Stromal cell of bone marrow (primary cell): ENCODE results near the gene ANKRD44.

Experiments
- DNase-seq: peaks from one replicate; pipeline ENCODE4 v3.0.0-alpha.2; 2012; ENCODE audit warnings: low read depth

ANKRD44 gene

GRCh38 chr2:197237291-197238042 is 73.1 kb downstream of the ANKRD44 start:
- no peak for DNase-seq

- no peak for DNase-seq
Observed at GRCh38 chr2:197236816-197237215, 73.8 kb downstream of the ANKRD44 start.

DNA sequence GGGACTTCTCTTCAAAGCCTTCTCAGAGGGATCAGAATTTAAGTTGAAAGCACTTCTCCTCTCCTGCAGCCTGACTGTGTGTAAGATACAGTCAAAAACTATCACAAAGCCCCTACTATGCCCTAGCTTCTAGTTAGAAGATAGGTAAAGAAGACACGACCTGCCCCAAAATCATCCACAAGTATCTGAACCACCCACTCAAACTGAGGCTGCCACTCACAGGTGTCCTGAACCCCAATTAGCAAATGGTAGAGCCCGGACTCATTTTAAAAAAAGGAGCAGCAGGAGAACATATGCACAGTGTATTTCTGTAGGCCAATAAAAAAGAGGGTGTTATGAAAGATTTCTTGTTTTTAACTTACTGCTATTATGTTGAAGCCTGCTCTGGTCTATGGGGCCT is 74.4 kb downstream of the ANKRD44 start:
- no peak for DNase-seq

DNA sequence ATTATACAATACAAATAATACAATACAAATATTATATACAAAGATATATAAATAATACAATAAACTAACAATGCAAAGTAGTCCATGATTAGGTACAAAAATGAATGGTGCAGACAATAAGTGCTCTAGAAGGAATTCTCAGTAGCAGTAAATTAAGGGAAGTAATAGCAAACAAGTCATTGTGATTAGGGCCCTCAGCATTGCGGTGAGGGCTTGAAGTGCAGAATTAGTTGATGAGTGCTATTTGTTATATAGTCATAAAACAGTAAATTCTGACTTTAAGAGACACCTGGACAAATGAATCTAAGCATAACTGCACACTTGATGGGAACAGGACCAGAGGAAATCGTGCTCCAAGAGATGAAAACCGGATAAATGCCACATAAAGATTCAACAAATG is 74.9 kb downstream of the ANKRD44 start:
- no peak for DNase-seq

- DNase-seq = no peak
Observed at GRCh38 chr2:197234671-197235191, 75.8 kb downstream of the ANKRD44 start.

- no peak for DNase-seq
Observed at GRCh38 chr2:197233473-197233872, 77.1 kb downstream of the ANKRD44 start.

DNA sequence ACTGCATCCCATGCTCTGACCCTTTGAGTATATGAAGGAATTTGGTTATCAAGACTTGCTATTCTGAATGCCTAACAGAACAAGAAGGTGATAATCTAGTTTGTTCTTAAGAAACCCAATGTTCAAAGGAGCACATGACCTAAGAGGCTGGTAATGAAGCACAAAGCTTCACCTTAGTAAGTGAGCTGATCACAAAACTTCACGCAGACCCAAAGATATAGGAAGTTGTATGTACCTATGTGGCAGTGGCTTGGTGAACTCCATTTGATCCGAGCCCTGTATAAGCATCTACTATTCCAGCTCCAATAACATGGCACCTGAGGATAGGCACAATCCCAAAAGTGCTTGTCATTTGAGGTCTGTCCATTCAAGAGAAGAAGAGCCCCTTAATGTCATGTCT is 78.6 kb downstream of the ANKRD44 start:
- no peak for DNase-seq

GRCh38 chr2:197229509-197230443 is 80.8 kb downstream of the ANKRD44 start:
- DNase-seq = peak; percentile 54

- no peak for DNase-seq
Observed at GRCh38 chr2:197223451-197223850, 87.1 kb downstream of the ANKRD44 start.

GRCh38 chr2:197219636-197220035 is 90.9 kb downstream of the ANKRD44 start:
- DNase-seq = no peak

- DNase-seq = no peak
Observed at GRCh38 chr2:197217541-197217940, 93.0 kb downstream of the ANKRD44 start.

GRCh38 chr2:197216361-197216979 is 94.1 kb downstream of the ANKRD44 start:
- DNase-seq = no peak

GRCh38 chr2:197215748-197216360 is 94.7 kb downstream of the ANKRD44 start:
- no peak for DNase-seq

DNA sequence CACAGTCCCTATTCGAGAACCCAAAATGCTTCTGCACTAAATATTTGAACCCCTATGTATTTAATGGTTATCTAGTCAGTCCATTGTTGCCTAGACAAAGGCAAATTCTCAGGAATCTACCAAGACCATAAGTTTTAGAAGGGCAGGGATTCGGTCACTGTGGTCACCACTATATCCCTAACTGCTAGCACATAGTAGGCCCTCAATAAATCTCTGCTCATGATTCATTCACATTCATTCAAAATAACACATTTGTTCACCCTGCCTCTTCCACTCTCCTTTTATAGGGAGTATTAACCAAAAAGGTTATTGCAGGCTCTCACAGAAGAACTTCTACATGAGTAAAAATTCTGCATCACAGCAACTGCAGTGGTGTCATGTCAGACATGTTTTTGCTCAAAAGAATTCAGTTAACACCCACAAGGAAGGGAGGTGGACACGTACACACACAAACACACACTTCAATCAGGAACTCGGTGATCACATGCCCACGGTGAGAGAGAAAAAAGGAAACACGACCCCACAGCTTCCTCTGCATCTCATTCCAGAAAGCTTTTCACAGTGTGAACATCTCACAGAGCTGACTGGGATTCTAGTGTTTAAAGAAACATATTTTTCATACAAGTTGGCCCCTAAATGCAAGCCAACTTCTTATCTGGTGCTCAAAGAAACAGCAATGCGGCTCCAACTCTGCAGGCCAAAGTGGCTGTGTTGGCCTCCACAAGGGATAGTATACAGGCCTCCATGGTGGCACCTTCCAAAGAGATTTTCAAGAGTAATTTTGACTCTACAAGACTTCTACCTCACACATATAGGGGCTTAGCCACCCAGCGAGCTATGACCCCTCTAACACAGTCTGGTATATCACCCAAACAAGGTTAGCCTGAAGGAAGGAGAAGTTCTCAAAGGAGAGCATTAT is 98.0 kb downstream of the ANKRD44 start:
- DNase-seq = no peak

DNA sequence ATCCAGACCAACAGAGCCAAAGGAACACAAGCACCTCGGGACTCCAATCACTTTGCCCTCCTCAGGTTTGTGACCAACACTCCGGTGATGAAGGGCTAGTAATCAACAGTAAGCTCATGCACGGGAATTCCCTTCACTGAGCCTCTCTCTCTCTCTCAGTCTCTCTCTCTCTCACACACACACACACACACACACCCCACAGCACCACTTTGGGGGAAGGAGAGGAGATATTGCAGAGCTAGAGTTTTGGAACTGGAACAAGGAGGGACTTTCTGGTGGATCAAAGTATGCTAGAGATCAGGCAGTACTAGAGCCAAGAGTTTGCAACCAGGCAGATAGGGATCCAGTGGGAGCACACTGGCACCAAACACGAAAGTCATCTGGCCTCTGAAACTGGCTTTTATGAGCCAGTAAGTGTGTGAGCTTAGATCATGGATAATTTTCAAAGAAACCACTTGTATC is 98.7 kb downstream of the ANKRD44 start:
- no peak for DNase-seq

- no peak for DNase-seq
Observed at GRCh38 chr2:197210430-197210829, 100.2 kb downstream of the ANKRD44 start.

DNA sequence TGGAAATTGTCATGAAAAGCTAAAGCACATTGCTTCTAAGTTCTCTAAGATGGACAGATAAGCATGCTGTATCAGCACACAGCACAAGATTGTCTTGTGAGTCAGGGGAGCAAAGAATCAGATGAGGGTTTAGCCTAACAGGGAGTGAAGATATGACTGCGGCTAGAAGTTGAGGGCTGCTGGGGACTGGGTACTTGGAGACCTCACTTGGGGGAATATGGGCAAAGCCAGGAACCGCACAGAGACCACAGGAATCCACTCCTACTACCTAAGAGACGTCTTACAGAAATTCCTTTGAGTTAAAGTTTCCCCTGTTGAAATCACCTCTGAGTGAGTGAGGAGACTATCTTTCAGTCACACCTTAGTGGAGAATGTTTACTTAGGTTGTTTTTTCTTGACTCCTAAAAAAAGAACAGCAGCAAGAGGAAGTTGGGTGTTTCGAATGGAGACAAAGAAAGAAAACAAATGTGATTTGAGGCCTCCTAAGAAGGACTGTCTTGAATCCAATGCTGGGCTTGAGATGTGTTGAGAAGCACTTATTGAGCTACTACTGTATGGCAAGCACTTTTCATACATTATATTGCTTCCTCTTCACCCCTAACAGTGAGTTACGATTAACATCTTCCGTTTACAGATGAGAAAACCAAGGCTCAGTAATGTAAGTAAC is 100.7 kb downstream of the ANKRD44 start:
- no peak for DNase-seq

GRCh38 chr2:197209246-197209645 is 101.3 kb downstream of the ANKRD44 start:
- DNase-seq = no peak

GRCh38 chr2:197208841-197209240 is 101.7 kb downstream of the ANKRD44 start:
- DNase-seq = no peak

DNA sequence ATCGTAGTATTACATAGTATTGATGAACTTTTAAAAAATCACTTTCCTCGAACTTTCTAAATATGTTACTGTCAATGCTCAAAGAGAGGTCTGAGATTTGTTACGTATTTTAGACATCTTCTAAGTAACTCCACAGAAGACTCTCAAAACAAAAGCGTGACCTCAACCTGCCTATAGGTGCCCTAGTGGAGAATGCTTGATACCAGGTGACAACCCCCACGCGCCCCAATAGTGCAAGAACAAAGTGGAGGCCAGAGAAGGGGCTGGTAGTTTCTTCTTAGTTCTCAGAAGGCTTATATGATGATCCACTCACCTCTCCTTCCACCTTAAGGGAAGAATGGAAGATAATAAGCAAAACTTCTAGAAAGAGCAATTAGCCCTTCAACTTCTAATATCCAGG is 102.6 kb downstream of the ANKRD44 start:
- DNase-seq = no peak
